ENCODE results near the gene PVALEF.
"Not testable (repeated sequence)": the region's sequence is repeated elsewhere in the genome, so short reads cannot be mapped to it uniquely, and the experiment has no call there.

The PVALEF gene

DNA sequence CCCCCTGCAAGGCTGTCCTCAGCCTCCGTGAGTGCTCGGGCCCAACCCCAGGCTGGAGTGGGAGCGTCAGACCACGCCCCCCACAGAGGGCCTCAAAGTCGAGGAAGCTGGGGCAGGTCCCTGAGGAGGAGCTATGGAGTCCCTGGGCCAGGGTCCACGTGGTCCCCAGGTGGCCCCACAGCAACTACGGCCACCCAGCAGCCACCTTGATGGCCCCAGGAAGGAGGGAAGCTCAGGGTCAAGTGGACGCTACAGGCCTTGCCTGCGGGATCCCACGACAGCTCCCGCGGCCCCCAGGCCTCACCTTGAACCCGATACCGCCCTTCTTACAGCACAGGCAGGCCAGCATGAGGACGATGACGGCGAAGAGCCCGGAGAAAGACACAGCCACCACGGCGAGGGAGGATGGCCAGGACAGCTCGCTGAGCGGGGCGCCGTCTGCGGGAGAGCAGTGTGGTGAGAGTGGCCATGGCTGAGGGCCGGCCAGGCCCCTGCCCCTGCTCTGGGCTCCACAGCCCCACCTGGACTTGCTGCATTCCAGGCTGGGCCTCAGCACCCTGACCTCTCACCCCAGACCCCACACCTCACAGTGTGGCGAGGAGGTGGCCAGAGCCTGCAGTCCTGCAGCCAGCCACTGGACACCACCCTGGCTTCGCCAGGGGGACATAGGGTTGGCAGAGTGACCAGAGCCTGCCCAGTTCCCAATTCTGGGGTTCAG, 31.1 kb upstream of the PVALEF start:
- Mint-ChIP-seq H3K36me3 (ENCODE audit: low read depth) (no peaks in the 10 kb centered on the region), H3K9me3 (peaks cover 17% of the 10 kb centered on the region), H3K27ac (no peak overlapping the region), H3K4me1 (ENCODE audit: low read depth) (no peaks in the 10 kb centered on the region), H3K27me3 (ENCODE audit: low read depth) (no peaks in the 10 kb centered on the region), H3K4me3 (no peak overlapping the region)
- DNase-seq (ENCODE audit: low spot score): no peak

DNA sequence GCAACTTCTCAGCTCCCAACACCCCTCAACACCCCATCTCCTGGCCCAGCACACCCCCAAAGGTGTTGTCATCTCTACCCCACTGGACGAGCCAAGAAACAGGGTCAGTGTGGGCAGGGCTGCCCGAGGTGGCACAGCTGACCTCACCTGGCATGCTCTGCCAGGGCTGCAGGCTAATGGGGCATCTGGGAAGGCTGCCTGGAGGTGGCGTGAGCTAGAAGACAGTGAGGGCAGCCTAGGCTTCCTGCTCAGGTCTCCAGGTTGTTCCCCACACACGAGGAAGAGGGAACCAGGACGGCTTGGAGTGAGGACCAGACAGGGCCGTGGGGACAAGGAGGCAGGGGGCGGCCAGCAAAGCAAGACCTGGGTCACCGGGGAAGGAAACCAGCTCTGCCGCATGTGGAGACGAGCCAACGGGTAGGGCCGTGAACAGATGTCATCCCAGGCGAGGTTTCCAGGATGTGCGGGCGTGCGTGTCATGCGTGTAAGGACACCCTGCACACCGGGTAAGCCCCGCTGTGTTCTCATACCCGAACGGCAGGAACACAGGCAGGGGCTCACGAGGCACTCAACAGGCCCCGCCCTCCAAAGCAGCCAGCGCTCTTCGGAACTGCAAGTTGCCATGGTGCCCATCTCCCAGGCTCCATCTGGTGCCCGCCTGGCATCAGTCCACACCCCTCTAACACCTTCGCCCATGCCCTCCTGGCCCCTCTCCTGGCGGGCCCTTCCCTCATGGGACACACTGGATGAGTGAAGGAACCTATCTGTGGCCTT, 29.6 kb upstream of the PVALEF start:
- H3K4me1 Mint-ChIP-seq (ENCODE audit: low read depth): no peaks in the 10 kb centered on the region
- no peaks in the 10 kb centered on the region for H3K36me3 Mint-ChIP-seq (ENCODE audit: low read depth)
- H3K27me3 Mint-ChIP-seq (ENCODE audit: low read depth): no peaks in the 10 kb centered on the region
- no peak for DNase-seq (ENCODE audit: low spot score)
- H3K4me3 Mint-ChIP-seq: no peak overlapping the region
- H3K9me3 Mint-ChIP-seq: peaks cover 17% of the 10 kb centered on the region
- H3K27ac Mint-ChIP-seq: no peak overlapping the region

DNA sequence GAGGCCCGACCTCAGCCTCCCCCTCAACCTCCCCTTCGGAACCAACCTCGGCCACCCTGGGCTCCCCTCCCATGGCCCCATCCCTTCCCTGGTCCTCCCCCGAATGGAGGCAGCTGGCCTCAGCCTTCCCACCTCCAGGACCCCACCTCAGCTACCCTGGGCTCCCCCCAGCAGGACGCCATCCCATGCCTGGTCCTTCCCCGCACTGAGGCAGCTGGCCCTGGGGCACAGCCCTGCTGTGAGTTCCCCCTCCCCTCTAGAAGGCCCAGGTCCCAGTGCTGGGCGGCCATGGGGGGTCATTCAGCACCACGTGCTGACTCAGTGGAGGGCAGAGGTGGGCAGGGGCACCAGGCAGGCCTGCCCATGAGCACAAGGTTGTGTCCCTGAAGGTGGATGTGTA, 28.9 kb upstream of the PVALEF start:
- Mint-ChIP-seq H3K36me3 (ENCODE audit: low read depth) (no peaks in the 10 kb centered on the region), H3K9me3 (peaks cover 17% of the 10 kb centered on the region), H3K27me3 (ENCODE audit: low read depth) (no peaks in the 10 kb centered on the region), H3K4me1 (ENCODE audit: low read depth) (no peaks in the 10 kb centered on the region), H3K27ac (no peak overlapping the region), H3K4me3 (no peak overlapping the region)
- DNase-seq (ENCODE audit: low spot score): no peak

DNA sequence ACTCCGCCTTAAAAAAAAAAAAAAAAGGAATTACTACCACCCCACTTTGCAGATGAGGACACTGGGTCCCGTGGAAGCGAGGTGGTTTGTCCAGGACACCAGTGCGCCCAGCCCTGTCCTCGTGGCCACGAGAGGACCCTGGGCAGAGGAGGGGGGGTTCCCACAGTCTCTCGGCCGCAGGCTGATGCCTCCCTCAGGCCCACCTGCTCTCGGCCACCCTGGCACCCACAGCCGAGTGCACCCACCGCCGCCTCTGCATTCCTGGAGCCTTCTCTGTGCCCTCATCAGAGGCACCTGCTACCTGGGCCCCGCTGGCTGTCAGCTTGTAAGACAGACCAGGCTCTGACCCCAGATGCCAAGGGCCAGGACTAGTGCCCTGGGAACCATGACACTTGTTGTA, 28.1 kb upstream of the PVALEF start:
- H3K4me3 Mint-ChIP-seq: no peak overlapping the region

DNA sequence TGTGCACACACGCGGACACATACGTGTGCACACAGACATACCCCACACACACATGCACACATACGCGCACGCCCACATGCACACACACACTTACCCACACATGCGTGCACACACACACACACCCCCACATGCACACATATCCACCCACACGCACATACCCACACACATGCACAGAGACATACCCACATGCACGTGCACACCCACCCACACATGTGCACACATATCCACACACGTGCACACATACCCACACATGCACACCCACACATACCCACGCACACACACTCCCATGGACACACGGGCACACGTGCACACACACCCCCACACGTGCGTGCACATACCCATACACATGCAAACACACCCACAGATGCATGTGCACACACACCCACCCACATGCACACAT, 27.2 kb upstream of the PVALEF start:
- DNase-seq (ENCODE audit: low spot score): no peak
- H3K4me1 Mint-ChIP-seq (ENCODE audit: low read depth): no peaks in the 10 kb centered on the region
- H3K27ac Mint-ChIP-seq: no peak overlapping the region
- no peaks in the 10 kb centered on the region for H3K36me3 Mint-ChIP-seq (ENCODE audit: low read depth)
- H3K27me3 Mint-ChIP-seq (ENCODE audit: low read depth): no peaks in the 10 kb centered on the region
- peaks cover 17% of the 10 kb centered on the region for H3K9me3 Mint-ChIP-seq
- no peak overlapping the region for H3K4me3 Mint-ChIP-seq

More for the DNA sequence above, 28.1 kb upstream of the PVALEF start:
- Mint-ChIP-seq H3K36me3 (ENCODE audit: low read depth) (no peaks in the 10 kb centered on the region), H3K27me3 (ENCODE audit: low read depth) (no peaks in the 10 kb centered on the region), H3K4me1 (ENCODE audit: low read depth) (no peaks in the 10 kb centered on the region), H3K9me3 (peaks cover 17% of the 10 kb centered on the region), H3K27ac (no peak overlapping the region)
- no peak for DNase-seq (ENCODE audit: low spot score)

DNA sequence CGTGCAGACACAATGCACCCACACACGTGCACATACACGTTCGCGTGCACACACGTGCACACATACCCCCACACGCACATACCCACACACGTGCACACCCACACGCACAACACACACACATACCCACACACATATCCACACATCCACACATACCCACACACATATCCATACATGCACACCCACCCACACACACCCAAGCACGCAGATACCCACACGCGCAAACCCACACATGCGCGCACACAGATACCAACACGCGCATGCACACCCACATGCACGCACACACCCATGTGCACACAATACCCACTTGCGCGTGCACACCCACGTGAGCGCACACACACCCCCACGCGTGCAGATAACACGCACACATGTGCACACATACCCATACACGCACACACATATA, 26.8 kb upstream of the PVALEF start:
- no peaks in the 10 kb centered on the region for H3K36me3 Mint-ChIP-seq (ENCODE audit: low read depth)
- H3K9me3 Mint-ChIP-seq: peaks cover 17% of the 10 kb centered on the region
- H3K4me1 Mint-ChIP-seq (ENCODE audit: low read depth): no peaks in the 10 kb centered on the region
- H3K27ac Mint-ChIP-seq: no peak overlapping the region
- no peaks in the 10 kb centered on the region for H3K27me3 Mint-ChIP-seq (ENCODE audit: low read depth)
- DNase-seq (ENCODE audit: low spot score): no peak
- H3K4me3 Mint-ChIP-seq: no peak overlapping the region

DNA sequence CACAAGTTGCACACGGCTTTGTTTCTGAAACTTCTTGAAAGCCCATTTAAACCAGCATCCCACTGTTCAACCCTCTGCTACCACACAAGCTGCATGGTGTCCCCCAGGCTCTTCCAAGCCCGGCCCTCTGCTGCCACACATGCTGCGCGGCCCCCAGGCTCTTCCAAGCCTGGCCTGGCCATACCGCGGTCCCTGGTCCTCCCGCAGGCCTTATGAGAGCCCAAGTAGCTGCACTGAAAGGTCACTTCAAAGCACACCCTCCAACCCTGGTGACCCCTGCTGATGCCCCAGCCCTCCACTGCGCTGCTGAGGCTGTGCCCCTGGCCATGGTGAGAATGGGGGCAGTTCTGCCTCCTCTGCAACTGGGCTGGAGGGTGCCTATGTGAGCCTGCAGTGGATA, 25.9 kb upstream of the PVALEF start:
- Mint-ChIP-seq H3K4me1 (ENCODE audit: low read depth) (no peaks in the 10 kb centered on the region), H3K27ac (no peak overlapping the region), H3K4me3 (no peak overlapping the region), H3K9me3 (peaks cover 17% of the 10 kb centered on the region), H3K36me3 (ENCODE audit: low read depth) (no peaks in the 10 kb centered on the region), H3K27me3 (ENCODE audit: low read depth) (no peaks in the 10 kb centered on the region)
- no peak for DNase-seq (ENCODE audit: low spot score)

DNA sequence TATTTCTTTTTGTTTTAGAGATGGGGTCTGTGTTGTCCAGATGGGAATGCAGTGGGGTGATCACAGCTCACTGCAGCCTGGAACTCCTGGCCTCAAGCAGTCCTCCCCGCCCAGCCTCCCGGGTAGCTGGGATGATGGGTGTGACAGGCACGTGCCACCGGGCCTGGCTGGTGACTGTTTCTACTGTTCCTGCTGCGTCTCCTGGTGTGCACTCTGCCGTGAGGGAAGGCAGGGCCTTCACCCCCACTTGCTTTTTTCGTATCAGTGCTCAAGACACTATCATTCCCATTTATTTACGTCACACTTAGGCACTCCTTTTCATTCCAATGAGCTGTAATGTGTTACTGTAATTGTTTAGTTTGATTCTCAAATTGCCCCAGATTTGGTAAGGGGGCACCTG, 25.3 kb upstream of the PVALEF start:
- Mint-ChIP-seq H3K4me1 (ENCODE audit: low read depth) (no peaks in the 10 kb centered on the region), H3K27me3 (ENCODE audit: low read depth) (no peaks in the 10 kb centered on the region), H3K36me3 (ENCODE audit: low read depth) (no peaks in the 10 kb centered on the region), H3K27ac (no peak overlapping the region), H3K4me3 (no peak overlapping the region), H3K9me3 (peaks cover 17% of the 10 kb centered on the region)
- DNase-seq (ENCODE audit: low spot score): no peak

DNA sequence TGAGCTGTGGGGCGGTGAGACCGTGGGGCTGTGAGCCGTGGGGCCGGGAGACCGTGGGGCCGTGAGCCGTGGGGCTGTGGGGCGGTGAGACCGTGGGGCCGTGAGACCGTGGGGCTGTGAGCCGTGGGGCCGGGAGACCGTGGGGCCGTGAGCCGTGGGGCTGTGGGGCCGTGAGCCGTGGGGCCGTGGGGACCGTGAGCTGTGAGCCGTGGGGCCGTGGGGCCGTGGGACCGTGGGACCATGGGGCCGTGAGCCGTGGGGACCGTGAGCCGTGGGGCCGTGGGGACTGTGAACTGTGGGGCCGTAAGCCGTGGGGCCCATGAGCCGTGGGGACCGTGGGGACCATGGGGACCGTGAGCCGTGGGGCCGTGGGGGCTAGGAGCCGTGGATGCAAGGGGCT, 24.6 kb upstream of the PVALEF start:
- H3K4me1 Mint-ChIP-seq (ENCODE audit: low read depth): no peaks in the 10 kb centered on the region
- H3K9me3 Mint-ChIP-seq: peaks cover 17% of the 10 kb centered on the region
- H3K36me3 Mint-ChIP-seq (ENCODE audit: low read depth): no peaks in the 10 kb centered on the region
- no peak for DNase-seq (ENCODE audit: low spot score)
- no peak overlapping the region for H3K27ac Mint-ChIP-seq
- H3K27me3 Mint-ChIP-seq (ENCODE audit: low read depth): no peaks in the 10 kb centered on the region
- H3K4me3 Mint-ChIP-seq: no peak overlapping the region

DNA sequence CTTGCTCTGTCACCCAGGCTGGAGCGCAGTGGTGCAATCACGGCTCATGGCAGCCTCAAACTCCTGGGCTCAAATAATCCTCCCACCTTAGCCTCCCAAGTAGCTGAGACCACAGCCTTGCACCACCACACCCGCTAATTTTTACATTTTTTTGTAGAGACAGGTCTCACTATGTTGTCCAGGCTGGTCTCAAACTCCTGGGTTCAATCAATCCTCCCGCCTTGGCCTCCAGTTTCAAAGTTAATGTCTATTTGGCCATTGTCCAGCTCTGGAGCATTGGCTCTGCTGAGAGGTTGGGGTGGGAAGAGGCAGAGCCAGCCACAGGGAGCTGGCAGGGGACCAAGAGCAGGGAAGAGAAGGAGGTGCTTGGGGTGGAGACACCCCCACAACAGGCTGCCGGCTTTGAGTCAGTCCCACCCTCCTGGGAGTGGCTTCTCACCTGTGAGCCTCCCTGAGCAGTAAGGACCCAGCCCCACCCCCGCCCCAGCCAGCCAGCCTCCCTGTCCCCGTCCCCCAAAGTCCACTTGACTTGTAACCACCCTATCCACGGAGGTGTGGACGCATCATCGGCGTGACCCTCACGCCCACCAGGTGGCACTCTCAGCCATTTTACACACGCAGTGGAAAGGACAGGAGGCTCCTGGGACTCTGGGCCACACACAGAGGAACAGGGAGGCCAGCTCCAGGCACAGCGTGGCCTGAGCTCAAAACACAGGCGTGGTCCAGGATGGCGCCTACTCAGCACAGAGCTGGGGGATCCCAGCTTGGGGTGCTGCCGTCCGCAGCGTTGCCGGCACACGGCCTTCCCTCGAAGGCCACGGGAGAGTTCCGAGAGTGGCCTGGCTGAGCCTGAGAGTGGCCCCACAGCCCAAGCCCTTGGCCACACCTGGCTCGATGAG, 22.8 kb upstream of the PVALEF start:
- no peak overlapping the region for H3K27ac Mint-ChIP-seq
- H3K4me1 Mint-ChIP-seq (ENCODE audit: low read depth): no peaks in the 10 kb centered on the region
- no peaks in the 10 kb centered on the region for H3K36me3 Mint-ChIP-seq (ENCODE audit: low read depth)
- H3K9me3 Mint-ChIP-seq: peaks cover 15% of the 10 kb centered on the region
- H3K4me3 Mint-ChIP-seq: no peak overlapping the region
- H3K27me3 Mint-ChIP-seq (ENCODE audit: low read depth): no peaks in the 10 kb centered on the region
- DNase-seq (ENCODE audit: low spot score): peak; percentile 40

DNA sequence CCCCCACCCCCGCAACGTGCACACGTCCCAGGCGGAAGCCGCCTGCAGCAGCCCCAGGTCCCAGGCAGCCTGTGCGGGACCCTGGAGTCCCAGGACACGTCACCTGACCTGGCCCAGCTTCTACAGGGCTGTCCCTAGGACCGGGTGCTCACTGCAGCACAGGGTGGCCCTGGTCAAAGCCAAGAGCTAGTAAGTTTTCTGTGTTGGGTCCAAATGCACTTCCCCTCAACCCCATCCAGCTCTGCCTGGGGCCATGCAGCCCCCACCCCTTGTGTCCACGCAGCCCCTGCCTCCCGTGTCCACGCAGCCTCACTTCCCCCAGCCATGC, 22.1 kb upstream of the PVALEF start:
- Mint-ChIP-seq H3K4me1 (ENCODE audit: low read depth) (no peaks in the 10 kb centered on the region), H3K27me3 (ENCODE audit: low read depth) (no peaks in the 10 kb centered on the region), H3K36me3 (ENCODE audit: low read depth) (no peaks in the 10 kb centered on the region), H3K4me3 (no peak overlapping the region), H3K27ac (no peak overlapping the region), H3K9me3 (peaks cover 9% of the 10 kb centered on the region)
- DNase-seq (ENCODE audit: low spot score): no peak

DNA sequence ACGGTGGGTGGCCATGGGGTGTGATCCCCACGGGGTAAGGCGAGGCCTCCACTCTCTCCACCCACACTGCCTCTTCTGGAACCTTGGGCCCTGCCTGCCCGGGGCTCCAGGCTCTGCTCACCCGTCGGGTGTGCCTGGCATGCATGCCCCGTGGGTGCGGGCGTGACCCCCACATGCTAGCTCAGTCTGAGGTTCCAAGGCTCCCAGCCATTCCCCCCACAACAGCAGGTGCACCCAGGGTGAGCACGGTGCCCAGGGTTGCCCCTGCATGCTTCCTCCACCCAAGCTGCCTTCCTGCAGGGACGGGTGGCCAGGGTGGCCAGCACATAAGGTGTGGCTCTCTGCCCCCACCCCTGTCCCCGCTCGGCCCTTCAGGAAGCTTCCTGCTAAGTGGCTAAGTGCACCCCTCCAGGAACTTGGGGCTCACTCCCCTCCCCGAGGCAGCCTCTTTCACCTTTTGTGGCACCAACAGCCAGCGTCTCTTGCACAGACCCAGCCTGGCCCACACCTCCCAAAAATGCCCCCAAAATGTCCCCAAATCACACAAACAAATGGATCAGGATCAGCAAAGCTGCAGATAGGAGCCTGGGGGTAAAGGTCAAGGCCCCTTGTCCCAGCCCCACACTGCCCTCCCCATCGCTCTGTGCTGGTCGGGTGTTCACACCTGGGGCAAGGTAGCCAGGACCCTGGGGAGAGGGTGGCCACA, 21.4 kb upstream of the PVALEF start:
- Mint-ChIP-seq H3K4me1 (ENCODE audit: low read depth) (no peaks in the 10 kb centered on the region), H3K27me3 (ENCODE audit: low read depth) (no peaks in the 10 kb centered on the region), H3K9me3 (peaks cover 2% of the 10 kb centered on the region), H3K4me3 (no peak overlapping the region), H3K36me3 (ENCODE audit: low read depth) (no peaks in the 10 kb centered on the region), H3K27ac (no peak overlapping the region)
- no peak for DNase-seq (ENCODE audit: low spot score)

DNA sequence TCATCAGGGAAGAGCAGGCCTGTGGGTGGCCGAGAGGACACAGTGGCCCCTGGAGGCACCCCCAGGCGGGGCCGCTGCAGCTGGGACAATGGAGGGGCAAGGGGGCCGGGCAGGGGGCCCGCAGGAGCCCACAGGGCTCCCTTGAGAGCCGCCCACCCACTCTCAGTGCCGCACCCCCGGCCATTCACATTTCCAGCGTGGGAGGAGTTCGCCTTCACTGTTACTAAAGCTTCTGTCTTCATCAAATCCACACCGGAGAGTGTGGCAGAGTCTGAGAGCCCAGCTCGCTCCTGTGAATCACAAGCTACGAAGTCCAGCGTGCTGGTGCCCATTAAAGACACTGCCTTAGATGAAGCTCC, 20.9 kb upstream of the PVALEF start:
- DNase-seq (ENCODE audit: low spot score): no peak
- no peaks in the 10 kb centered on the region for H3K4me1 Mint-ChIP-seq (ENCODE audit: low read depth)
- H3K9me3 Mint-ChIP-seq: no peaks in the 10 kb centered on the region
- H3K27ac Mint-ChIP-seq: no peak overlapping the region
- no peak overlapping the region for H3K4me3 Mint-ChIP-seq
- H3K27me3 Mint-ChIP-seq (ENCODE audit: low read depth): no peaks in the 10 kb centered on the region
- no peaks in the 10 kb centered on the region for H3K36me3 Mint-ChIP-seq (ENCODE audit: low read depth)

DNA sequence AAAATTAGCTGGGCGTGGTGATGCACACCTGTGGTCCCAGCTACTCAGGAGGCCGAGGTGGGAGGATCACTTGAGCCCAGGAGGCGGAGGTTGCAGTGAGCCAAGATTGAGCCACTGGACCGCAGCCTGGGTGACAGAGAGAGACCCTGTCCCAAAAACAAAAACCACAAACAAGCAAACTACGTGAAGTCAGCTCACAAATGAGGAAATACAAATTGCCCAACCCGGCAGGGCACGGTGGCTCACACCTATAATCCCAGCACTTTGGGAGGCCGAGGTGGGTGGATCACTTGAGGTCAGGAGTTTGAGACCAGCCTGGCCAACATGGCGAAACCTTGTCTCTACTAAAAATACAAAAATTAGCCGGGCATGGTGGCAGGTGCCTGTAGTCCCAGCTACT, 19.1 kb upstream of the PVALEF start:
- DNase-seq (ENCODE audit: low spot score); H3K27ac Mint-ChIP-seq; H3K27me3 Mint-ChIP-seq (ENCODE audit: low read depth); H3K4me1 Mint-ChIP-seq (ENCODE audit: low read depth); H3K9me3 Mint-ChIP-seq; H3K4me3 Mint-ChIP-seq; H3K36me3 Mint-ChIP-seq (ENCODE audit: low read depth): not testable (repeated sequence)

Data from T-helper 2 cell treated with Interferon-gamma antibody and Interleukin-4, amounts not matched to agents 5 μg/mL and 100 μg/mL, for 36 hours (primary cell).